Activated CD8-positive, alpha-beta memory T cell treated with anti-CD3 and anti-CD28 coated beads, Interleukin-2, amount 50 U/mL, for 1 hour (primary cell): ENCODE measurements around the gene C4orf50.
"Not testable (repeated sequence)": the region's sequence is repeated elsewhere in the genome, so short reads cannot be mapped to it uniquely, and the experiment has no call there.

Experiments used
- DNase-seq: peaks from one replicate; pipeline ENCODE4 v3.0.0-alpha.2; 2020; ENCODE audit errors: extremely low read depth

Gene C4orf50

DNA sequence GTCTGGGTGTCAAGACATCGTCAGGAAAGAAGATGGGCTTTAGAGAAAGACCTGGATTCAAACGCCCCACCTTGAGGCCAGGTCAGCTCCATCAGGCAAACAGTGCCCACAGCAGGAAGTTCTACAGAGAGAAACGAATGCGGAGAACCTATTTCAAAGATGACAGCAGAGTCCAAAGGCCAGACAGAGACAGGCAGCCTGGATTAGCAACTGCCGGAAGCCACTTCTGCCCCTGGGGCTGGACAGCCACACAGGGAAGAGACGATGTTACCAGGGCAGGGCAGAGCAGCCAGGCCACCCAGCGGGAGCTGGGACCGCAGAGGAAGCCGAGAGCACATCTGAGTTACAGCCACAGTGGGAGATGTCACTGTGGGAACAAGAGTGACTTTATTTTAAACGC is 1.2 kb downstream of the C4orf50 start:
- DNase-seq, result no peak

DNA sequence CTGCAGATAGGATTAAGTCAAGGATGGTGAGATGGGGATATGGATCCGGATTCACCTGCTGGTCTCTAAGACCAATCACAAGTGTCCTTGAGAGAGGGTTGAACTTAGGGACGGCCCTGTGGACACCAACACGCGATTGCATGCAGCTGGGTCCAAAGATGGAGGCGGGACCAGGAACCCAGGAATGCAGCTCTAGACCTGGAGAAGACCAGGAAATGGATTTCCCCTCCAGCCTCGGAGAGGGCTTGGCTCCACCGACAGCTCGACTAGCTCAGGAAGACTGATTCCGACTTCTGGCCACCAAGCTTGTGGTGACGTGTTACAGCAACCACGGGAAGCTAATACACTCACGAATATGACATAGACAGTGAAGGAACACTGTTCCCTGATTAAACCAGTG is 4.7 kb downstream of the C4orf50 start:
- no peak for DNase-seq

DNA sequence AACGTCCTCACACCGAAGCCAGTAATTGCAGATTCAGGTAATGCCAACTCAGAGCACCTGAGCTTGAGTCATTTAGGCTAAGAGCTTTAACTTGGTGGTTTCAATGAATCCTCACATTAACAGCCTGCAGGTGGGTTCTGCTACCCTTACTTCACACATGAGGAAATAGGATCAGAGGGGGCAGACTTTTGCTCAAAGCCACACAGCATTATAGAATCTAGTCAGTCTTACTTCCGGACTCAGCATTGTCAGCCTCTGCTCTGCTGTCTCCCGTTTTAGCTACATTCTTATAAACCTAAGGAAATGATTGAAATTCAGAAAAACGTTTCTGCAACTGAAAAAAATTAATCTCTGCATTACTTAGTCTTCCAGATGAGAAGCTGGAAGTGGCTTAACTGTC is 6.0 kb downstream of the C4orf50 start:
- no peak for DNase-seq

DNA sequence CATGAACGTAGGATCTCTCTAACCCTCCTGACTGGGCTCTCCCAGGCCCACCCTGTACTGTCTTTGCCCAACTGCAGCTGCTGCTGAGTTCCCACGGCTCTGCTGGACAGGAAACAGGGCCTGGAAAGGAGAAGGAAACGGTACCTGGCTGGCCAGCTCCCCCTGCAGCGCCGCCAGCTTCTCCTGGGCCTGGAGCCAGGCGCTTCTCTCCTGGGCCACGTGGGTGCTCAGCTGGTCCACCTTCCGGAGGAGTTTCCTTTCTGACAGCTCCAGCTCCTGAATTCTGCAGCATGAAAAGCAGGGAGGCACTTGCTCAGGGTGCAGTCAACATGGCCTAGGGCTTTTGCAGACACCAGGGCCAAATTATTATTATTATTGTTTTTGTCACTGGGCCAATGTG is 6.5 kb downstream of the C4orf50 start:
- DNase-seq, result no peak

DNA sequence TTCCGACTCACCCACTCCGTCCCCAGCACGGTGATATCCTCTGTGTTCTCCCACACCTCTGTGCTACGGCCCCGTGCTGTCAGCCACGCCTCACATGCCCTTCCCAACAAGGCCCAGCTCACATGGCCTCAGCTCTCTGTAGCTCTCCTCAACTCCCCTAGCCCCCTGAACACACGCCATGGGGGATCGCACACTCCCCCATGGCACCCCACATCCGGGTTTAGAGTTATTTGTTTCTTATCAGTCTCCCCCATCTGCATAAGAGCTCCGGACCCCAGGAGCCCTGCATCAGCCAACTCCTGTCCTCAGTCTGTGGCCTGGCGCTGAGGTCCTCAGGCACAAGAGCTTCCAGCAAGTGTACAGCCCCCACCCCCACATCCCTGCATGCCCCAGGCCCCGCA is 7.0 kb downstream of the C4orf50 start:
- no peak for DNase-seq

DNA sequence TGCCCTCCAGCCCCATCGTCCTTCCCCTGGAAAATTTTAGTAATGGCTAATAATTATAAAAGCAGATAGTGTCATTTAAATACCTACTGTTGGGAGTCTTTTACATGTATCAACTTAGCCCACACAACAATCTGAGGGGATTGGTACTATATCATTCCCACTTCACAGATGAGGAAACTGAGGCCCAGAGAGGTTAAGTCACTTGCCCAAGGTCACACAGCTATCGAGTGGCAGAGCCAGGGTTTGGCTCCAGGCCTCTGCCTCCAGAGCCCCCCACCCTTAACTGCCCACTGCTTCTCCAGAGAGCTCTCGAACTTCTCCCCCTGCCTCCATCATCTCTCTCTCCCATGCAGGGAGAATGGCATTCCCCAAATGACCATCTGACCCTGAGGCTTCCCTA is 7.4 kb downstream of the C4orf50 start:
- no peak for DNase-seq

DNA sequence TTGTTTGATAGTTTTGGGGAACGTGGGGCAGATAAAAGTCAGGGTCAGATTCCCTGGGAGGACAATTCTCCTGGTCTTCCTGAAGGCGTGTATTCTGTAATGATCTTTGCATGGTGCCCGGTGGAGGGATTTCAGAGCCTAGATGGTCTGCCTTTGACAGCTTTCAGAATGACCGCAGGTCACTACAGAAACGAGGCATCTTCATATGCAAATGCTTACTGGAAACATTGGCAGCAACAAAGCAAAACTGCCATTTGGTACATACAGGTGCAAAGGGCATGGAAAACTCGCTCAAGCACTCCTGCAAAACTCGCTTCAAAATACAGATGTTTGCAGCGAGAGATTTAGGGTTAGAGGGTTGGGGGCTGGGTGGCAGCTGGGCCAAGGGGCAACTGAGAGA is 8.8 kb downstream of the C4orf50 start:
- DNase-seq, result no peak

DNA sequence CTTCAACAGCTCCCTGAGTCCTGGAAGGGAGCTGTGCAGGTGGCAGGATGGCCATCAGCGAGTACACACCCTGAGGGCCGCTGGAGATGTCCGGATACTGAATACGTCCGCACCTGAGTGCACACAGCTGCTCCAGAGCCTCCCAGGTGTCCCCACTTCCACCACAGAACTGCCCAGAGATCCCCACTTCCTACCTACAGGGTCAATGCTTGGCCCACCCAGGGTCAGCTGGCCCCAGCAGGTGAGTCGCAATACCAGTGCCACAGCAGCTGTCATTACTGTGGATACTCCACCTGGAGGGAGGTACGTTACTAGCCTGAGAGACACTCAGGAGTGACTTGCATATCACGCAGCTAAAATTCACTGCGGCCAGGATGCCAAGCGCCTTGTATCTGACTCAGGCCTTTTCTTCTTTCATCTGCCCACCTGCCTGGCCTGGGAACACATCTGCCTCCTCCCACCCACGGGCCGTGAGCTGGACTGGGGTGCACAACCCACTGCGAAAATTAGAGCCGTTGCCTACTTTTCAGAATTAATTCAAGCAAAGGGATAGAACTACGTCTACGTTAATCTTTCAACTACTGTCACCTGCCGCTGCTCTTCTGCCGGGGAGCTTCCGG is 9.4 kb downstream of the C4orf50 start:
- DNase-seq, result no peak

DNA sequence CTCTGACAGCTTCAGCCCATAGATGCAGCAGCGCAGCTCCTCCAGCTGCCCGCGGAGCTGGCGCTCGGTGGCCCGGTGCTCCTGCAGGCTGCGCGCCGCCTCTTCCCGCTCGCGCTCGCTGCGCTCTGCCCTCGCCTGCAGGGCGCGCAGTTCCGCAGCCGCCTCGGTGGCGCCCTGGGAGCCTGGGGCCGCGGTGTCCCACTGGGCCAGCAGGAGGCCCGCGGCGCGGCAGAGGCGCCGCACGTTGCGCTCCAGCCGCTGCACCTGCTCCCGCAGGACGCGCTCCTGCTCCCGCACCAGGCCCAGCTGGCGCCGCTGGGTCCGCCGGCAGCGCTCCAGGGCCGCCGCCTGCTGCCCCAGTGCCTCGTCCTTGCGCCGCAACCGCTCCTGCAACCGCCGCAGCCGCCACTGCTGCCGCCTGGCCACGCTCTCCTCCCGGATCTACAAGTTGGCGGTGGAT is 10.1 kb downstream of the C4orf50 start:
- DNase-seq, result no peak

DNA sequence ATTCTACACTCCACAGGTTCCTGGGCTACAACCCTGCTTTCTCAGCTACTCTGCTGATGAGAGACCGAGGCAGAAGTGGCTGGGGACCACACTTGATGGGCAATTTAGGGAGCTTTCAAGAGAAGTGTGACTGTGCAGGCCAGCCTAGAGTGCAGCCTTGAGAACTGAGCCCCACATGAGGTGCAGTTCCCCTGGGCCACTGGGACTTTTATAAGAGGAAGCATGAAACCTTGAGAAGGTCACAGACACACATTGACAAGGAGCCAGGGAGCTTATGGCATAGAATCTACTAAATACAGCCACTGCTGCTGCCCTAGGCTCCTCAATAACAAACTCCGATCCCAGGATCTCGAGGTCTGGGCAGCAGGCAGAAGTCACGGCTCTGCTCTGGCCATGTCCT is 13.1 kb downstream of the C4orf50 start:
- no peak for DNase-seq

DNA sequence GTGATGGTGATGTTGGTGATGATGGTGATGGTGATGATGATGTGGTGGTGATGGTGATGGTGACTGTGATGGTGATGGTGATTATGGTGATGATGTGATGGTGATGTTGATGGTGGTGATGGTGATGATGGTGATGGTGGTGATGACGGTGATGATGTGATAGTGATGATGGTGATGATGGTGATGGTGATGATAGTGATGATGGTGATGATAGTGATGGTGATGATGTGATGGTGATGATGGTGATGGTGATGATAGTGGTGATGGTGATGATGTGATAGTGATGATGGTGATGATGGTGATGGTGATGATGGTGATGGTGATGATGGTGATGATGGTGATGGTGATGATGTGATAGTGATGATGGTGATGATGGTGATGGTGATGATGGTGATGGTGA is 14.7 kb downstream of the C4orf50 start:
- DNase-seq, result not testable (repeated sequence)

DNA sequence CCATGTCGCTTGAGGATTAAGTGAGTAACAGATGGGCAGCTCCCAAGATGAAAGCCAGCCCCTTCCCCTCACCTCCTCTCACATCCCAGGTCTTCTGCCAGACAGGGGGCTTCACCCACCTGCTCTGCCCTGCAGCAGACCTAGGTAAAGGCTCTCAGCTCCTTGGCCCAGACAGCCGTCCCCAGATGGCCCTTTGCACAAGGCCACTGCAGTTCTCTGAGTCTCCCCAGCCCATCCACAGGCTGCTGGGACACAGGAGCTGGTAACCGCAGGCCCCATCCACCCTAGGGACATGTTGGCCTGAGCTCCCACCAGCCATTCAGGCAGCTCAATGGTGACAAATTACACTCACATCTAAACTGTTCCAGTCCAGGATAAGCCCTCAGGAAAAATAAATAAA is 15.3 kb downstream of the C4orf50 start:
- DNase-seq, result no peak

DNA sequence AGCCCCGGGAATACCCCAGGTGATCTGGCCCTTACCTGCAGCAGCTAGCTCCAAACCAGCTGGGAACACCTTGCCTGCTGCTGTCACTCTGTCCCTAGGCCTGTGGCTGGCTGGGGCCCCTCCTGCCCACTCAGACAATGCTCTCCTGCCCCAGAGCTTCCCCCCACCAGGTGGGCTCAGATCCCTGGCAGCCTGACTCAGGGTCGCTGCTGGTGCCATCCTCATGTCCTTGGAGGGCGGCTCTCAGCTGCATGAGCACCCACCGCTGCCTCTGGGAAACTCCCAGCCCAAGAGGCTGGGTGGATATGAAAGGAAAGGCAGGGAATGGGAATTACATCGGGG is 15.8 kb downstream of the C4orf50 start:
- DNase-seq, result no peak

DNA sequence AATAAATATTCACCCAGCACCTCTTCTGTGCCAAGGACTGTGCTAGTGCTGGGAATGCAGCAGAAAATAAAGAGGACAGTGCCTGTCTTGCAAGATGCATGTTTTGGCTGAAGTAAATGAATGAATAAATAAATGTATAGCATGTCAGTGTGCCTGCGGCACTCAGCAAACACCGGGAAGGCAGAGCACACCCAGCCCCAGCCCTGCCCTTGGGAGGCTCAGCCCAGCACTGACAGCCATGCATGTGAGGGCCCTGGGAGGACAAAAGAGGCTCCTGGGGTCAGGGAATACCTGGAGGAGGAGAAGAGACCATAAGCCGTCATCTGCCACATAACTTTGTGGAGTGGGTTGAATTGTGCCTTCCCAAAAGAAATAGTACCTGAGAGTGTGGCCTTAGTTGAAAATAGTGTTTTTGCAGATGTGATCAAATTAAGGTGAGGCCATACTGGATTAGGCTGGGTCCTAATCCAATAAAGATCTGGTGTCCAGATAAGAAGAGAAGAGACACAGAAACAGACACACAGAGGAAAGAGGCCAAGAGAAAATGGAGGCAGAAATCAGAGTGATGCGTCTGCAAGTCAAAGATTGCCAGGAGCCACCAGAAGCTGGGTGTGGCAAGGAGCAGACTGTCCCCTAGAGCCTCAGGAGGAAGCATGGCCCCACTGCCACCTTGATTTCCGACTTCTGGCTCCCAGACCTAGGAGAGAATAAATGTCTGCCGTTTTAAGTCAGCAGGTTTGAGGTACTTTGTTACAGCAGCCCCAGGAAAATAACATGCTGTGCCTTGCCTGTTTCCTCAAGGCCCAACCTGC is 16.3 kb downstream of the C4orf50 start:
- no peak for DNase-seq

DNA sequence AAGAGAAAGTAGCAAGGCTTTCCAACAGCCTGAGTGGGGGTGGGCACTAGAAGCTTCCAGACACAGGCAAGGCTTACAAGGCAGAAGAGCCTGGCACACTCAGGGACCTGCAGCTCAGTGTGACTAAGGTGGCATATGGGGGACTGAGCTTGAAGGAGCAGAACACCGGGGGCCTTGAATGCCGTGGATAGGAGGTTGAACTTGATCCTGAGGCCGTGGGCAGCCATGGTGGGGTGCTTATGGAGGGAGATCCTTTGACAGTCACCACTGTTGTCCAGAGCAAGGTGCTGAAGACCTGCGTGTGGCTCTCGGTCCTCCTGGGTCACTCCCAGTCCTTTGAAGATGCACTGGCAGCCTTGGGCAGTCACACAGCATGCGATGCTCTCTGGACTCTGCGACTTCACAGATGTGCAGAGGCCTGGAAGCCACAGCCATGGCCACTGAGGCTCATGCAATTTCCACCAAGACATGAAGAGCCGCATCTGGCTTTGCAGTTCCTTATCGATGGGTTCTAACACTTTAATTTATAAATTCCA is 18.3 kb downstream of the C4orf50 start:
- DNase-seq, result no peak

DNA sequence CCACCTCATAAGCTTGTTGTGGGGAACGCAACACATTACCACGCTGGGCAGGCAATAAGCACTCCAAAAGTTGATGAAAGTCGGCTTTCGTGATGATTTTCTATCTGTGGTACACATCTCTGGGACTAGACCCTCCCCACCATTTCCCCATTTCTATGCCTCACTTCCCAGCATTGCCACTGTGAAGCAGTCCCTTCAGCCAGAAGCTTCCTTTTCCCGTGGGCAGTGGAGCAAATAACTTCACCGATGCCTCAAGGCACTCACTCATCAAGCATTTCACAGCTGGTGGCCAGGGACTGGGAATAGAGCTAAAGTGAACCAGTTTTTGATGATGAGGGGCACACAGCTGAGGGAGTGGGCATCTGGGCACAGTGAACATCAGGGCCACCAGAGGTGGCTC is 18.9 kb downstream of the C4orf50 start:
- no peak for DNase-seq

DNA sequence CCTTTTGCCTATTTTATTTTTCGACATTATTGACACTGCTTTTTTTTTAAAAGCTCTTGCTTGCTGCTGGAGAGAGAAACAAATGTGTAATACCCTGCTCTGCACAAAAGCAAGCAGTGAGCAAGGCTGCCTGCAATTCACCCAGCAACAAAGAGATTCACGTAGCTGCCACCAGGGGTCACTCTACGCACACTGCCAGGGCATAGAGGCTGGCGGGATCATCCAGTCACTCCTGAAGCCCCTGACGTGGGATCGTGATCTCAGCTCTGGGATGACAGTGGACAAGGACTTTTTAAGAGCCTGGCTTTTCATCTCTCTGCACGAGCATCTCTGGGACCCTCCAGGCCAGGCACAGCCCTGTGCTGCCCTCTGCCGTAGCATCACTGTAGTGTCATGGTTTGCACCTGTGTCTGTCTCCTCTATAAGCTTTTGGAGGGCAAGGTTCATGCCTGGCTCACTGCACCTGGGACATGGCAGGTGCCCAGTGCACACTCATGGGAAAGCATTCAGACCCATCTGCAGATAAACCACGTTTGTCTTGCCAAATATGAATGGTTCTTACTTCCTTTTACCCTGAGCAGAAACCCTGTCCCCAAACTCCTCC is 19.8 kb downstream of the C4orf50 start:
- DNase-seq, result no peak

DNA sequence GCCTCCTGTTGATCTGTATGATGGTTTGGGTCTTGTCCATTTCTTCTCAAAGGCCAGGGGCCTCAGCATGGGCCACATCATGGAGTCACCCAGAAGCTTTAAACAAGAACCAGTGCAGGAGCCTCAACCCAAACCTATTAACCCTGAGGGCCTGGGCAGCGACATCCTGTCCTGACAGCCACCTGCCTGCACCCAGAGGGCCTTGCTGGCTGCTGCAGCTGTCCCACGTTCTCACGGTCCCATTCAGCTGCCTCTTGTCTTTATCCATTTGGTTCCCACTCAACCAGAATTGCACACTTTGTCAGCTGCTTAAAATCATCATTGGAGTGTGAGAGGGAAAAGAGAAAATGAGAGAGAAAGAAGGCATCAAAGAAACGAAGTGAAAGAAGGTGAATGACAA is 21.6 kb downstream of the C4orf50 start:
- DNase-seq, result no peak

DNA sequence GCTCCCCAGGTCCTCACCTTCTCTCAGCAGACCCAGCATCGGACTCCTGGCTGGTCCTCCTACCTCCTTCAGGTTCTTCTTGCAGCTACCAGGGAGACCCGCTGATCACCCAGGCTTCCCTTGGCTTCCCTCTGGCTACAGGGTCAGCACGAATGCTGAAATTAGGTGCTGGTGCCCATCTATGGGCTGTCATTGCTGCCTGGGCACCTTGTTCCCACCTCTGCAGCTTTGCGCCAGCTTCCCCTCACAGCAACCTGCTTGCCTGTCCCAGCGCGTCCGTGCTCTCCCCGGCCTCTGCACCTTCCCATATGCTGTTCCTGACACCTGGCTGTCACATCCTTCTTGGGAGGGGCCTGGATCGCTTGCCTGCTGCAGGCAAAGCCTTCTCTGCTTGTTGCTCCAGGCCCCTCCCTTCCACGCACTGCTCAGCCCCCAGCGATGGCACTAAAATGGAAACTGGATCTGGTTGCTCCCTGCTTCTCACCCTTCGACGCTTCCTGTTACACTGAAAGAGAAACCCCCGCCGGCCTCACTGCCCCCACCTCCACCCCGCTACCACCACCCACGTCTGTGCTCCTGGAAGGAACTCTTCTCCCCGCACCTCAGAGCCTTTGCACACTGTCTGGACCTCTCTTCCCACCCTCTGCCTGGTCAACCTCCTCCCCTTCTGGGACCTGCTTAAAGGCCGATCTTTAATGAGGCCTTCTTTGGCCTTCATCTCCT is 22.2 kb downstream of the C4orf50 start:
- DNase-seq, result no peak

DNA sequence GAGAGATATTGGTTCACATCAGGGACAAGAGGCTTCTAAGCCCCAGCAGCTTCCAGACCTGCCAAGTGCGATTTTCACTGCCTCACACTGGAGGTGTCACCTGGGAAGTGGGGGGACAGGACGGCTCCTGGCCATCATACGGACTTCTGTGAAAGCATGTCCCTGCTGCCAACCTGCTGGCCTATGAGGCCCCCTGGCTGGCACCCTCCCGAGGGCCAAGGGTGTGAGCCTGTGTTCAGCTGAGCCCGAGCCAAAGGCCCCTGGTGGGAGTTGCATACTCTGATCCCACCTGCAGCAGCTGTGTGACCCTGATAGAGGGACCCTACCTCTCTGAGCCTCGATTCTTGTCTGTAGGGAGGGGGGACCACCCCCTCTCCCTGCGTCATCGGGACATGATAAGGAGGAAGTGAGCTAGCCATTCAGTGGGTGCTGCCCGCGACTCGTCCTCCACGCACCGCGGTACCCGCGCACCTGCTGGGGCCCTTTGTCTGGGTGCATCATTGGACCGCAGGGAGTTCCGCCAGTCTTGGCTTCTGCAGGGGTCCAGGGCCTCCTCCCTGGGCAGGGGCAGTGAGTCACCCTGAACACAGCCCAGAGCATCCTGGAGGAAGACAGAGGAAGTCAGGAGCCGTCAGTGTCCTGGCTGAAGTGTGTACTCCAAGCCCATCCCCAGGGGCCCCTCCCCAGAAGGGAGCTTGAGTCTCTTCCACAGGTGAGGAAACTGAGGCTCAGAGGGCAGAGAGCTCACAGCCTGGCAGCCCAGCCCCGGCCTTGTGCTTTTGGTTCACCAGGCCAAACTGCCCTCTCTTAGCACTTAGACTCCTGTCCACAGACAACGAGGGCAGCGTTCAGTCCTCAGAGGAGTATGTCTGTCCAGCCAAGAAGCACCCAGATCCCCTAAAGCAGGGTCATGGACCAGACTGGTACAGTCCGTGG is 24.1 kb downstream of the C4orf50 start:
- no peak for DNase-seq

DNA sequence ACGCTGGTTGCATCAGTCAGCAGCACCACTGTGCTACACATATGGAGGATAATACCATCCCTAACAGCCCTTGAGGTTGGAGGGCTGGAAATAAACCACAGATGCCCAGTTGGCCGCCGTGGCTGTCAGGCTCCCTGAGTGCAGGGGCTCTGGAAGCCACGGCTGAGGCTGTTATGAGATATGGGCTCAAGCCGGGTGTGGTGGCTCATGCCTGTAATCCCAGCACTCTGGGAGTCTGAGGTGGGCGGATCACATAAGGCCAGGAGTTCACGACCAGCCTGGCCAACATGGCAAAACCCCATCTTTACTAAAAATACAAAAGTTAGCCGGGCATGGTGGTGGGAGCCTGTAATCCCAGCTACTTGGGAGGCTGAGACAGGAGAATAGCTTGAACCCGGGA is 24.9 kb downstream of the C4orf50 start:
- not testable (repeated sequence) for DNase-seq
